GM19328 (cell line): Measurements from ENCODE around the gene CAPS.
"Not testable (repeated sequence)": the region's sequence is repeated elsewhere in the genome, so short reads cannot be mapped to it uniquely, and the experiment has no call there.

Experiments
- ATAC-seq: cut with Tn5 transposase; IDR thresholded peaks from one replicate; pipeline ENCODE4 v1.9.1; 2021; ENCODE audit warnings: mild to moderate bottlenecking, moderate library complexity; ENCODE audit not compliant: unreplicated experiment

CAPS gene

DNA sequence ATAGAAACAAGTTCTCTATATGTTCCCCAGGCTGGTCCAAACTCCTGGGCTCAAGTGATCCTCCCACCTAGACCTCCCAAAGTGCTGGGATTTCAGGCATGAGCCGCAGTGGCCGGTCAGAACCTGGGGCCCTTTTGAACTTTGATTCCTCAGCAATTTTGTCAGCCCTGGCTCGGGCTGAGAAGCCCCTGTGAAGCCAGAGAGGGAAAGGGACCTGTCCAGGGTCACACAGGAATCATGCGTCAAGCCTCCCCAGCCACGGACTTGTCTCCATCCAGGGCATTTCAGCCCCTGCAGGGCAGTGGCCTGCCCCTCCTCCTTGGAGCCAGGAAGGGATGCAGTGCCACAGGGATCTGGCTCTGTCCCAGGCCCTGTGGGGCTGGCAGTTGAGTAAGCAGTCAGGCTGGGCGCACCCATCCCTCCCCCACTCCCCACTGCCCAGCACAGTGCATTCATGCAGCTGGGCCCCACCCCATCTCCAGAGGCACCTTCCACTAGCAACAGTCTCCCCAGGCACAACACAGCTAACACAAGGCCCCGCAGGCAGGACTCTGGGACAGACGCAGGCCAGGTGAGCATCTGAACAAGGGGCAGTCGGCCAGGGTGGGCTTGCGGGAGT lies at the start of gene CAPS:
TSS of gene CAPS (plus strand) at position 516 of the 619 bp plus-strand sequence. CDS start 153 bp downstream, outside the sequence.
- no peak for ATAC-seq

- ATAC-seq: no peak
Observed at GRCh38 chr19:5864725-5865486, 49.1 kb upstream of the CAPS start.

- ATAC-seq: no peak
Observed at GRCh38 chr19:5865772-5866171, 48.3 kb upstream of the CAPS start.

GRCh38 chr19:5867201-5868136 lies 46.6 kb upstream of the CAPS start:
- ATAC-seq: no peak

- no peak for ATAC-seq
Observed at GRCh38 chr19:5870986-5871394, 43.1 kb upstream of the CAPS start.

DNA sequence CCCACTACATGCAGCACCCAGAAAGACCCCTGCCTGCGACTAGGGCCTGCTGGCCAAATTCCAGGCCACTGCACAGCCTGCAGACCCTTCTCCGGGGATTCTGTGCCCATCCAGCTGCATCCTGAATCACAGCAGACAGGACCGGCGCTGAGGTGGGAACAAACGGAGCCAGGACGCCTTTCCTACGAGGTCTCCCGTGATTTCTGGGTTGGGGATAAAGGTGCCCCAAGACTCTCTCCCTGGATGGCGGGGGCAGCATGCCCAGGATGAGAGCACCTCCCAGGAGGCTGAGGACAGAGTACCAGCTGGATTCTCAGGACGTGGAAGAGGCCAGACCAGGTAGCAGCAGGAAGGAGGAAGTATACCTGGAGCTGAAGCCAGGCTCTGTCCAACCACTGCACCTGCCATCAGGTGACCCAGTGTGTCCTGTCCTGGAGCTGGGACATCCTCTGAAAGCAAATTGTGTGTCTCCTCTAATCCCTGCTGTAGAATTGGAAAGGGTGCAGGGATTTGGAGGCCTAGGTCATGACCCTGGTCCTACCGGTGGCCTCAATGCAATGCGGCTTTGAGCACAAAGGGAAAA lies 40.3 kb upstream of the CAPS start:
- no peak for ATAC-seq

DNA sequence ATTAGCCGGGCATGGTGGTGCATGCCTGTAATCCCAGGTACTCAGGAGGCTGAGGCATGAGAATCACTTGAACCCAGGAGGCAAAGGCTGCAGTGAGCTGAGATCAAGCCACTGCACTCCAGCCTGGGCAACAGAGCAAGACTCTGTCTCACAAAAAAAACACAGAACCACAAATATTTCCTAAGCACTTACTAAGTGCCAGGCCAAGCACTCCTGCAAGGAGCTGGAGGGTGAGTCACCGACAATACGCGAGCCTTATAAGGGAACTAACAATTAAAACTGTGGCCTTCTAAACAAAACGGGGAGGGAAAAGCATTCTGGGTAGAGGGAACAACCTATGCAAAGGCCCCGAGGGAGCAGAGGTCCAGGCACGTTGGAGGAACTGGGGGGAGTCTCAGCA lies 39.6 kb upstream of the CAPS start:
- ATAC-seq: not testable (repeated sequence)

DNA sequence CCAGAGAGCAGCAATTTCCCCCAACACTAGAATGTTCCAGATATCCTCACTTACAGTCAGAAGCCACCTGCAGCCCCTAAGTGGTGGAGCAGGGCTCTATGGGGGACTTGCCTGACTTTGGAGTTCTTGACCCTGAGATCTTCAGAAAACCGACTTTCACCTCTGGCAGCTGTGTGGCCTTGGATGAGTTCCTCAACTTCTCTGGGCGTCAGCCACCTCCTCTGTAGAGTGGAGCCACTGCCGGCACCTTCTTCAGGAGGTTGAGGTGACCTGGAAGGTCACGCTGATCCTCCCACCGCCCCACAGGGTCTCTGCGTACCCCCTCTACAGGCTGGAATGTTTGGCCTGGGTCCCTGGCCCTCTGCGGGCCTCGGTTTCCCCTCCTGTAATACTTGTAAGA lies 36.6 kb upstream of the CAPS start:
- ATAC-seq: no peak

GRCh38 chr19:5877882-5878281 lies 36.2 kb upstream of the CAPS start:
- ATAC-seq: no peak

GRCh38 chr19:5880196-5880595 lies 33.9 kb upstream of the CAPS start:
- no peak for ATAC-seq

DNA sequence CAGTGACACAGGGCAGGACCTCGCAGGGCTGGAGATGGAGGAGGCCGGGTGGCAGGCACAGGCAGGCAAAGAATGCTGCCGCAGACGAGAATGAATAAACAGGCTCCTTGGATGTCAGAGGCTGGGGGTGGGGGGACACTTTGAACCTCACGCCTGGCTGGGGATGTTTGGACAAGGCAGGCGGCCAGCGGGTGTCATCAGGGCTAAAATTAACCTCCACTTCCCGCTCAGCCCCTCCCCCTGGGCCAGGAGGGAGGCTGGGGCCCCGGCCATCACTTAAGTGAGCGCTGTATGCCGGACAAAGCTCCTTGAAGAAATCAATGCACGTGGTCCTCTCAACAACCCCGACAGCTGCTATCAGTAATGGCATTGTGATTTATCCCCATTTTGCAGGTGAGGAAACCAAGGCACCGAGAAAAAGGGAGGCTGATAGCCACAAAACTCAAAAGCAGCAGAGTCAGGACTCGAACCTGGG lies 33.4 kb upstream of the CAPS start:
- ATAC-seq: no peak

GRCh38 chr19:5881543-5882299 lies 32.3 kb upstream of the CAPS start:
- no peak for ATAC-seq

DNA sequence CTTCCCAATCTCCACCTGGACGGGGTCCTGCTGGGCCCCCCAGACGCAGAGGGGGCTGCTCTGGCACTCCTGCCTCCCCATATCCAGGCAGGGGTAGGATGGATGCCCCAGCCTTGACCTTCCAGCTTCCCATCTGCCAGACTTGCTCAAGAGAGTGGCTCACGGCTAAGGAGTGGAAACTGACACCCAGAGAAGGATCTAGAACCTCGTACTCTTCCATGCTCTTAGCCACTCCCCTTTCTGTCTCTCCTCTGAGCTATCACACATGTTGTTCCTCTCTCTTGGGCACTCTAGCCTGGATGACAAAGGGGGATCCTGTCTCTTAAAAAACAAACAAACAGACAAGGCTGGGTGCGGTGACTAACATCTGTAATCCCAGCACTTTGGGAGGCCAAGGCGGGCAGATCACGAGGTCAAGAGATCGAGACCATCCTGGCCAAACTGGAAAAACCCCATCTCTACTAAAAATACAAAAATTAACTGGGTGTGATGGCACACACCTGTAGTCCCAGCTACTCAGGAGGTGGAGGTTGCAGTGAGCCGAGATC lies 31.6 kb upstream of the CAPS start:
- no peak for ATAC-seq

DNA sequence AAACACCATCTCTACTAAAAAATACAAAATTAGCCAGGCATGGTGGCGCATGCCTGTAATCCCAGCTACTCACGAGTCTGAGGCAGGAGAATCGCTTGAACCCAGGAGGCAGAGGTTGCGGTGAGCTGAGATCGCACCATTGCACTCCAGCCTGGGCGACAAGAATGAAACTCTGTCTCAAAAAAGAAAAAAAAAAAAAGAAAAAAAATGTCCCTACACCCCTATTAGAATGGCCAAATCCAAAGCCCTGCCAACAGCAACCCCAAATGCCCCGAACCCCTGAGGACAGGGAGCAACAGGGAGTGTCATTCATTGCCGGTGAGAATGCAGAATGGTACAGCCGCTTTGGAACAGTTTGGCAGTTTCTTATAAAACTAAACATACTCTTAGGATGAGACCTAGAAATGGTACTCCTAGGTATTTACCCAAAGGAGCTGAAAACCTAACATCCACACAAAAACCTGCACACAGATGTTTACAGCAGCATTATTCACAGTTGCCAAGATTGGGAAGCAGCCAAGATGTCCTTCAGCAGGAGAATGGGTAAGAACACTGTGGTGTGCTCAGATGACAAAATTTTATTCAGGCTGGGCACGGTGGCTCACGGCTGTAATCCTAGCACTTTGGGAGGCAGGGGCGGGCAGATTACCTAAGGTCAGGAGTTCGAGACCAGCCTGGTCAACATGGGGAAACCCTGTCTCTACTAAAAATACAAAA lies 30.7 kb upstream of the CAPS start:
- ATAC-seq: not testable (repeated sequence)

DNA sequence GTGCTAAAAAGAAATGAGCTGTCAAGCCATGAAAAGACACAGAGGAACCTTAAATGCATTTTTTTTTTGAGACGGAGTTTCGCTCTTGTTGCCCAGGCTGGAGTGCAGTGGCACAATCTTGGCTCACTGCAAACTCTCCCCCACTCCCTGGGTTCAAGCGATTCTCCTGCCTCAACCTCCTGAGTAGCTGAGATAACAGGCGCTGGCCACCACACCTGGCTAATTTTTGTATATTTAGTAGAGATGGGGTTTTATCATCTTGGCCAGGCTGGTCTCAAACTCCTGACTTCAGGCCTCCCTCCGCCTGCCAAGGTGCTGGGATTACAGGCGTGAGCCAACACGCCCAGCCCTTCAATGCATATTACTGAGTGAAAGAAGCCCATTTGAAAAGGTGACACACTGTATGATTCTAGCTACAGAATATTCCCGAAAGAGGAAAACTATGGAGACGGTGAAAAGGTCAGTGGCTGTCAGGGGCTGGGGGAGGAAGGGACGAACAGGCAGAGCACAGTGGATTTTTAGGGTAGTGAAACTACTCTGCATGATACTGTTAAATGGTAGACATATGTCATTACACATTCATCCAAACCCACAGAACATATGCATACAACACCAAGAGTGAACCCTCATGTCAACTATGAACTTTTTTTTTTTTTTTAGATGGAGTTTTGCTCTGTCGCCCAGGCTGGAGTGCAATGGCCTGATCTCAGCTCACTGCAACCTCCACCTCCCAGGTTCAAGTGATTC lies 29.8 kb upstream of the CAPS start:
- not testable (repeated sequence) for ATAC-seq

- ATAC-seq: no peak
Observed at GRCh38 chr19:5889288-5889971, 24.6 kb upstream of the CAPS start.

DNA sequence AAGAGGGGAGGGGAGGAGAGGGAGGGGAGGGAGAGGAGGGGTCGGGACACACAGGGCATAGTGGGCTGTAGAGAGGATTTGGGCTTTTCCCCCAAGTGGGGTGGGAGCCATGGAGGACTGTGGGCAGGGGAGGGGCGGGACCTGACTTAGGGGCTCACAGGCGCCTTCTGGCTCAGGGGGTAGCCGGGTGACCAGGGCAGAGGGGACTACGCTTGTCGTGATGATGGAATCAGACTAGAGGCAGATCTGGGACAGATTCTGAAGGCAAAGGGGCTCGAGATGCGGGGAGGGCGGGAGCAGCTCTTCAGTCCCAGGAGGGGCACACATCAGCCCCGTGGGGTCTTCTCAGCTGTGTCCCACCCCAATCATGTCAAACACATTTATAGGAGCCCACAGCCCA lies 24.0 kb upstream of the CAPS start:
- ATAC-seq: no peak

DNA sequence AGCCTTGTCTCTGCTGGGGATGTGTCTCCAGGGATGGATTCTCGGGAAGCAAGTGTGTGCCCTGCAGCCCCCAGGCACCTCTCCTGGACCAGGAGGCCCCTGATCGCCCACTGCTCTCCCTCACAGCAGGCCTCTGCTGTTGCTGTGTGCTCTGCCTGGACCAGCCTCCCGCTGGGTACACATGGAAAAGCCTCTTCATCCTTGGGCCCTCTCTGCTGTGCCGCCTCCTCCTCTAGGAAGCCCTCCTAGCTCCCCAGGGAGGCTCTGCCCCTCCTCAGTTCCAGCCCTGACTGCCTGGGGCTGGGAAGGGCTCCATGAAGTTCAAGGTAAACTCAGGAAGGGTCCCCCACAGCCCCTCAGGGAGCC lies 22.5 kb upstream of the CAPS start:
- no peak for ATAC-seq
